Stimulated activated CD4-positive, alpha-beta T cell treated with anti-CD3 and anti-CD28 coated beads, TNF-alpha, amount 100 ng/mL, for 1 hour (primary cell): Measurements from ENCODE around the gene PIK3CD.
A peak's percentile ranks its signal among the peaks of the same experiment; 100 is the strongest.
"Not testable (repeated sequence)": the region's sequence is repeated elsewhere in the genome, so short reads cannot be mapped to it uniquely, and the experiment has no call there.

Experiments
- DNase-seq, 3 donors: peaks; one replicate each; pipeline ENCODE4 v3.0.0-alpha.2; 2020; ENCODE audit warnings: low read depth in 3 of 3, low spot score in 1 of 3

PIK3CD gene

DNA sequence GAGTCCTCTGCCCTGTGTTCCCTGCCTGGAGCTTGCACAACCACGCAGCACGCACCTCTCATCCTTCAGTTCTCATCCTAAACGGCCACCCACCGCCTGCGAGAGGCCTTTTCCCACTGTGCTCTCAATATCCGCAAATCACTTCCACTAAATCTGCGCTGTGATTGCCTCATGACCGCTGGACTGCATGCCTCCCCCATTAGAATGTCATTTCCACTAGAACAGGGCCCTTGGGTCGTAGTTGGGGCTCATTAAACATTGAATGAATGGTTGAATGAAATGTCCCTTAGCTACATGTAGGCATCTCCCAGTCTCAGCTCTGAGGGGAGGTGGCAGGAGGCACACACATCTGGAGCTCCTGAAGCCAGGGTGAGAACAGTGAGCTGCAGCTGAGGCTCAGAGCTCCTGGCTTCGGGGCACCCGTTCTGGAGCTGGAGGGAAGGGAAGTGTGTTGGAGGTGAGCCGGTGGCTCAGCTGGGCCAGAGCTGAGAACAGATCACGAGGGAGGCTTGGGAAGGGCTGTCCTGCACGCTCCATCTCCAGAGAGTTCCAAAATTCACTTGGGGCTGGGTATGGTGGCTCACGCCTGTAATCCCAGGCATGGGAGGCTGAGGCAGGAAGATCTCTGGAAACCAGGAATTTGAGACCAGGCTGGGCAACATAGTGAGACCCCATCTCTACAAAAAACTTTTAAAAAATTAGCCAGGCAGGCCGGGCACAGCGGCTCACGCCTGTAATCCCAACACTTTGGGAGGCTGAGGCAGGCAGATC lies 32.4 kb upstream of the PIK3CD start:
- no peak for DNase-seq

DNA sequence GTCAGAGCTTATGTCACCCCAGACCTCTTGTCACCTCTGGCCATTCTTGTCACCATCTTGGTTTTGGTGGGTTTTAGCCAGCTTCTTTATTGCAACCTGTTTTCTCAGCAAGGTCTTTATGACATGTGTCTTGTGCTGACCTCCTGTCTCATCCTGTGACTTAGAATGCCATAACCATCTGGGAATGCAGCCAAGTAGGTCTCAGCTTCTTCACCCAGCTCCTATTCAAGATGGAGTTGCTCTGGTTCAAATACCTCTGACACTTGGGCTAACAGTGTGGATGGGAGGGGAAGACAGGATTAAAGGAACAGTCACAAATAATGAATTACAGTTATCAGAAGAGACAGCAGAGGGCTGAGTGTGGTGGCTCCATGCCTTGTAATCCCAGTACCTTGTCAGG lies 30.5 kb upstream of the PIK3CD start:
- DNase-seq = no peak

DNA sequence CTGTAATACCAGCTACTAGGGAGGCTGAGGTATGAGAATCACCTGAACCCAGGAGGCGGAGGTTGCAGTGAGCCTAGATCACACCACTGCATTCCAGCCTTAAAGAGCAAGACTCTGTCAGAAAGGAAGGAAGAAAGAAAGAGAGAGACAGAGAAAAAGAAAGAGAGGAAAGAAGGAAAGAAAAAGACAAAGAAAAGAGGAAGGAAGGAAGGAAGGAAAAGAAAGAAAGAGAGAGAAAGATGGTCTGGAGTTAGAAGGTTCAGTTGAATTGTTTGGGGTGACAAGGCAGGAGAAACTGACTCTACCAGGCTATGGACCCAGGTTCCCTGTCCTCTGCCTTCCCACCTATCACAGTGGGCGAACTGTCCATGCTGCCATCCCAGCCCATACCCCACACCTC lies 27.4 kb upstream of the PIK3CD start:
- DNase-seq = no peak

DNA sequence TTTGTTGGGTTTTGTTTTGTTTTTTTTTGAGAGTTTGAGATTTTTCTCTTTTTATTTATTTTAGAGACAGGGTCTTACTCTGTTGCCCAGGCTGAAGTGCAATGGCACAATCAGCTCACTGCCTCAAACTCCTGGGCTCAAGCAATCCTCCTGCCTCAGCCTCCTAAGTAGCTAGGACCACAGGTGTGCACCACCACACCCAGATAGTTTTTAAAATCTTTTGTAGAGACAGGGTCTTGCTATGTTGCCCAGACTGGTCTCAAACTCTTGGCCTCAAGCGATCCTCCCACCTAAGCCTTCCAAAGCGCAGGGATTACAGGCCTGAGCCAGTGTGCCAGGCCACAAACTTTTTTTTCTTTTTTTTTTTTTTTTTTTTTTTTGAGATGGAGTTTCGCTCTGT lies 26.5 kb upstream of the PIK3CD start:
- DNase-seq = not testable (repeated sequence)

DNA sequence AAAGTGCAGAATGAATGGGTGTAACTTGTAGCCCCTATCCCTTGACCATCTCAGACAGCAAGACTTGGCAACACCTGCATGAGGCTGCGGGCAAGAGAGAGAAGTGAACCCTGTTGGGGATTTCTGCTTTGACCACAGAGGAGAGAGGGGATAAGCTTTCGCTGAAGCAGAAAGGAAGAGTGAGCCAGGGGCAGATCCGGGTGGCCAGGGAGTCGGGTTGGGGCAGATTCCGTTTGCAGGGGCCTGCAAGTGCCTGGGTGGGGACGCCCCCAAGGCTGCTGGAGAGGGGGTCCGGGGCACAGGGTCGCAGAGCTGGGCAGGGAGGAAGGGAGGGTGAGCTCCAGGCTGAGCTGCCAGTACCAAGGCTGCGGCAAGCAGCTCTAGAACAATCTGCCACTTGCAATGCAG lies 25.3 kb upstream of the PIK3CD start:
- DNase-seq = no peak

DNA sequence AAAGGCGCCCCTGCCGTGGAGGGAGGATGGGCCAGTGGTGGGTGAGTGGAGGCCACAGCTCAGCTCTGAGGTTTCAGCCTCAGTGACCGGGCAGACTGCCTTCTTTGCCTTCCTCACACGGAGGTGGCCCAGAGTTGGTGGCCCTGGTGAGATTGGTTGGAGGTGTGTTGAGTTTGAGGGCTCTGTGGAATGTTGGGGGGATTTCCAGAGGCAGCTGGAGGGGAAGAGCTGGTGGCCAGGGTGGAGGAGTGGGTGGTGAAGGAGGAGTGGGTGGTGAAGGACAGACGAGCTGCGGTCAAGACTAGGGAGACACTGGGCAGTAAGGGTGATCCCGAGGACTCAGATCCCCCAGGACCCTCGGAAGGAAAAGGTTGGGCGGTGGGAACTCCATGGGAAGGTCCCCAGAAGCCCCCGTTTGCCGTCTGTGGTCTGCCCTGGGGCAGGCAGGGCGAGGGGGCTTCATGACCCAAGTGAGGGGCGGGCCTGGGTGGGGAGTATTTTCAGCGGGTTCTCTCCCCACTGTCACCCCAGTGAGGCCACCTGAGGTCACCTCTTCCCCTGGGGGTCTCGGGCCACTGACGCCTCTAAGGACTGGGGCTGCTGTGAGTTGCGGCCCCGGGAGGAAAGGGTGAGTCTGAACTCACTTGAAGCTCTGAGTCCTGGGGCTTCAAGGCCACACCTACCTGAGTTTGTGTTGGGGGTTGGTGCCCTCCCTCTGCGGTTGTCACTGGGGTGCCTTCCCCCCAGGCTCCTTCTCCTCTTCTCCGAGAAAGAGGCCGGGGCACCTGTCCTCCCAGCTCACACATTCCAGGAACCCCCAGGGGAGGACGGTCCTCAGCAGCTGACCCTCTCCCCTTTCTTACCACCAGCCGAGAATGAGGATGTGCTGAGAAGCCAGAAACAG lies 22.7 kb upstream of the PIK3CD start:
- DNase-seq = peak in 2 of 3 donors; percentile 34 to 41

DNA sequence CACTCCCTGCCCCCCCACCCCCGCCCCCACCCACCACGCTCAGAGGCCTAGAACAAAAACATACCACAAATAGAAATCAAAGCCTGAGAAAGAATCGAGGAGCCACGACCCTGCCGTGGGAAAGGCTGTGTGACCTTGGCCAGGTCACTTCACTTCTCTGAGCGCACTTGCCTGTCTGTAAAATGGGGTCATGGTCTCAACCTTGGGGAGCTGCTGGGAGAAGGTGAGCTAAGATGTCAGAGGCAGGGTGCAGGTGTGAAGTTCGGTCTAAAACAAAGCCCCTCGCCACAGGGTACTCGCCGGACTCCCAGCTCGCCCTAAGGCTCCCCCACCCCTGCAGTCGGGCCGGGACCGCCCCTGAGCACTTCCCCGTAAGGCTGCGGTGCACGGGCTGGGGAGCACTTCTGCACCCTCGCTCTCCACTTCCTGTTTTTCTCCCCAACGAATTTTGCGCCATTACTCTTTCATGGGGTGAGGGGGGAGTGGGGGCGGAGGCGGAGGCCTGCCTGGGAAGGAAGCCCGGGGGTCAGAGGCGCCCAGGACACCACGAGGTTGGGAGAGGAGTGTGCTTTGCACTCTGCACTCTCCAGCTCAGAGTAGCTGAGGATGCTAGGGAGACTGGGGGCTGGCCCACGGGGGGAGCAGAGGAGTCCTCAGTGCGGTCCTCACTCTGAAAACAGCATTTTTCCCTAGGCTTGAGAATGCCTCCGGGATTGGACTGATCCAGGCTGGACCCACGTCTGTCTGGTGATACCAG lies 21.9 kb upstream of the PIK3CD start:
- DNase-seq = peak; percentile 42 to 57 (median 51)

- no peak for DNase-seq
Observed at GRCh38 chr1:9630331-9631111, 21.0 kb upstream of the PIK3CD start.

DNA sequence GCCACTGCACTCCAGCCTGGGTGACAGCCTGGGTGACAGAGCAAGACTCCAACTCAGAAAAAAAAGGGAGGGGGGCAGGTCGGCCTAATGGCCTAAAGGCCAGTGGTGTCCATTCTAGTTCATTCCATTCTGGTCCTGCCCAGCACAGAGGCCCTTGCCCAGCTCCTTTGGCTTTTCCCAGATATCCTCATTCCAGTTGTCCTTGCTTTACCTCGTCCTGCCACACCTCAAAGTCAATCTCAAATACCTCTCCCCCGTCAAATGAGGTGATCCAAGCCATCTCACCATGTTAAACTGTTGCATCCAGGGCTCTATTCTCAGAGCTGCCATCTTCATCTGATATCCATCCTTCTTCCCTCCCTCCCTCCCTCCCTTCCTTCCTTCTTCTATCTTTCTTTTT lies 19.9 kb upstream of the PIK3CD start:
- DNase-seq = no peak

- DNase-seq = no peak
Observed at GRCh38 chr1:9633493-9633892, 18.0 kb upstream of the PIK3CD start.

- no peak for DNase-seq
Observed at GRCh38 chr1:9634582-9634981, 16.9 kb upstream of the PIK3CD start.

GRCh38 chr1:9639227-9639626 lies 12.3 kb upstream of the PIK3CD start:
- DNase-seq = no peak

DNA sequence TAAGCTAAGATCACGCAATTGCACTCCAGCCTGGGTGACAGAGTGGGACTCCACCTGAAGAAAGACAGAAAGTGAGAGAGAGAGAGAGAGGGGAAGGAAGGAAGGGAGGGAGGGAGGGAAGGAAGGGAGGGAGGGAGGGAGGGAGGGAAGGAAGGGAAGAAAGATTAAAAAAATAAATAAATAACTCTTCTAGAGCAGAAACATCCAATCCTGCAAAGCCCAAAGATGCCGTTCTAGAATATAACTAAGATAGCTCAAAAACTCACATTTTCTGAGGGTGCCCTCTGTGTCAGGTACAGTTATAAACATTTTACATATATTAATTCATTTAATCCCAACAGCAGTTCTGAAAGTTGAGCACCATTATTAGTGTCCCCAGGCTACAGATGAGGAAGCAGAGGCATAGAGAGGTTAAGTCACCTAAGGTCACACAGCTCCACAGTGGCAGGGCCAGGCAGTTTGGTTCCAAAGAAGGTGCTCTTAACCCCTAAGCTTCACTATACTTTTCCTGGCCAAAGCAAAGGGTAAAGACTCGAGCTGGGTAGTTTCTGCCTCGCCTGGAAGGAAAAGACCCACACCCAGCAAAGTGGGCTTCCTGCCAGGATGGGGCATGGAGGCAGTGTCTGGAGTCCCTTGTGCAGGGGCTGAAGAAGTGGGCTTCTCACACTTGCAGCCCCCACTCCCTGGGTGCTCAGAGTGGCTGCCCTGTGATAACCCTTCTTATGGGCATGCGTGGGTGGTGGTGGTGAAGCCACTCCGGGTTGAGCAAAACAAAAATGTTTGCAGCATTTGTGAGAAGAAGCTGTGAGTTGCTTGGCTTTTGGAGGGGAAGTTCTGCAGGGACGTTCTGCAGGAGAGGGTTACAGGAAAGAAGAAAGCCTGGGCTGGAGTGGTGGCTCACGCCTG lies 7.9 kb upstream of the PIK3CD start:
- DNase-seq = no peak

GRCh38 chr1:9646037-9646436 lies 5.5 kb upstream of the PIK3CD start:
- no peak for DNase-seq

DNA sequence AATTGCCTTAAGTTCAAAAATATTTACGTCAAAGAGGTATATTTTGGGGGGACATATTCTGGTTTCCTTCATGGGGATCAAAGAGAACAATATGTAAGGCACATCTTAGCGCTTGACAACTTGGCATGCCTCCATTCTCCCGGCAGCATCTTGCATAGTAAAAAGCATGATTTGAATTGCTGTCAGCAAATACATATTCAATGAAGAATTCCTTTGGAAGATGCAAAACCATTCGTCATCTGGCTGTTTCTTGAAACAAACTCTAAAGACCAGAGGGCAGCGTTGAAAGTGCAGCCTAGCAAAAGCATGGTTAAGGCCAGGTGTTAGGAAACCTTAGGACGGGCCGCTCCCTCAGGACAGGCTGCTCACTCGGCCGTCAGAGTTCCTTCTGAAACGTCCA lies 3.4 kb upstream of the PIK3CD start:
- DNase-seq = no peak

DNA sequence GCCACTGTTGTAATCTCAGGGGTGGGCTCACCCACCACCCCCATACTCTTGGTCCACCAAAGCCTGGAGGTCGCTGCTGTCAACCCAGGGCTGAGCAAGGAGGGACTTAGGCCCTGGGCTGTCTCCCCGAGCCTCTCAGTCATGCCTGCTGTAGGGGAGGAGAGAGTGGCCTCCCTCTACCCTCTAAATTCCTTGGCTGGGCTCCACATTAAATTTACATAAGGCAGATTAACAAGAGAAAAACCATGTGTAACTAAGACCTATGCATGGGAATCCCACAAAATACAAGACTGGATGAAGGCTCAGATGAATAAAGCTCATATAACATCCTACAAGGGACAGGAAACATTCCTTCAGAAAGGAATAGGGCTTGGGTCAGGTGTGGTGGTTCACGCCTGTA lies 1.8 kb upstream of the PIK3CD start:
- no peak for DNase-seq

DNA sequence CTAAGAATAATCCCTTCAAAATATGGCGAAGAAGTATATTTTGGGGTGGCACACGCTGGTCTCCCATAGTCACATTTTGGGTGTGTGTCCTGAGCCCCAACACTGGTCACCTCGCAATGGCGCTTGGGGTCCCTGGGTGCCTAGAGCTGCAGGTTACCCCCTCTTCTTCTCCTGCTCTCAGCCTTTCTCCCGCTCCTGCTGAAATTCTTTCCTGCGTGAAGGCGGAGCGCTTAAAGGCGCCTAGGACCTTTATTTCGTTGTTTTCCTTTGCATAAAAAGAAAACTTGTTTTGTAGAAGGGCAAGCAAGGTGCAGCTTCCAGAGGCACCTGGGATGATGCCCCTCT lies 339 bp upstream of the PIK3CD start:
- no peak for DNase-seq

- DNase-seq = peak in 1 of 3 donors; percentile 48
Observed at GRCh38 chr1:9652379-9653209, 1.1 kb downstream of the PIK3CD start.

DNA sequence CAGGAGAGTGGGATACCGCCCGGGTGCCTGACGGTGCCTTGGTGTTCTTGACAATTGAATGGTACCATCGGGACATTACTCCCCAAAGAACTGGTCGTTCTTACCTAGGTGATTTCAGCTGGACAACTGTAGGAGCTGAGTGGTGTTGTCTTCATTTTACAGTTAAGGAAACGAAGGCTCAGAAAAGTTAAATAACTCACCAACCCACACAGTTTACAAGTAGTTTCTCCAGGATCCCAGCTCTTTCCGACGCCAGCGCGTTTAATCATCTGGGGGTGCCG lies 1.6 kb downstream of the PIK3CD start:
- no peak for DNase-seq
